HG02763 (cell line): ENCODE results near the gene LRRC42.
"Not testable (repeated sequence)": the region's sequence is repeated elsewhere in the genome, so short reads cannot be mapped to it uniquely, and the experiment has no call there.

Source experiments
- ATAC-seq: cut with Tn5 transposase; IDR thresholded peaks from one replicate; pipeline ENCODE4 v1.9.1; 2021; ENCODE audit warnings: mild to moderate bottlenecking, moderate library complexity; ENCODE audit not compliant: unreplicated experiment

Gene LRRC42

GRCh38 chr1:53967409-53968124, 21.4 kb downstream of the LRRC42 start:
- ATAC-seq: no peak

GRCh38 chr1:53968125-53968513, 22.0 kb downstream of the LRRC42 start:
- no peak for ATAC-seq

- ATAC-seq: not testable (repeated sequence)
These were observed 23.2 kb downstream of the LRRC42 start for GRCh38 chr1:53969323-53969722.

GRCh38 chr1:53971718-53972117, 25.6 kb downstream of the LRRC42 start:
- no peak for ATAC-seq

GRCh38 chr1:53975861-53976260, 29.7 kb downstream of the LRRC42 start:
- no peak for ATAC-seq

GRCh38 chr1:53979712-53980450, 33.7 kb downstream of the LRRC42 start:
- no peak for ATAC-seq

GRCh38 chr1:53981220-53981619, 35.1 kb downstream of the LRRC42 start:
- ATAC-seq: no peak

GRCh38 chr1:53982034-53982762, 36.0 kb downstream of the LRRC42 start:
- ATAC-seq: no peak

GRCh38 chr1:53982763-53983104, 36.6 kb downstream of the LRRC42 start:
- ATAC-seq: no peak

GRCh38 chr1:53984726-53985125, 38.6 kb downstream of the LRRC42 start:
- ATAC-seq: no peak

- no peak for ATAC-seq
These were observed 40.3 kb downstream of the LRRC42 start for GRCh38 chr1:53986458-53986857.

GRCh38 chr1:53987880-53988279, 41.7 kb downstream of the LRRC42 start:
- no peak for ATAC-seq

GRCh38 chr1:53992085-53992874, 46.1 kb downstream of the LRRC42 start:
- ATAC-seq: no peak

GRCh38 chr1:53994516-53994915, 48.4 kb downstream of the LRRC42 start:
- ATAC-seq: not testable (repeated sequence)

- ATAC-seq: no peak
These were observed 49.5 kb downstream of the LRRC42 start for GRCh38 chr1:53995683-53996082.

GRCh38 chr1:53998223-53998622, 52.1 kb downstream of the LRRC42 start:
- no peak for ATAC-seq

GRCh38 chr1:53999920-54000319, 53.8 kb downstream of the LRRC42 start:
- no peak for ATAC-seq

- ATAC-seq: no peak
These were observed 55.4 kb downstream of the LRRC42 start for GRCh38 chr1:54001591-54001990.

GRCh38 chr1:54002544-54003248, 56.5 kb downstream of the LRRC42 start:
- ATAC-seq: no peak

- no peak for ATAC-seq
These were observed 57.1 kb downstream of the LRRC42 start for GRCh38 chr1:54003249-54003646.
